ENCODE data around the gene FLNB.

The FLNB gene

DNA sequence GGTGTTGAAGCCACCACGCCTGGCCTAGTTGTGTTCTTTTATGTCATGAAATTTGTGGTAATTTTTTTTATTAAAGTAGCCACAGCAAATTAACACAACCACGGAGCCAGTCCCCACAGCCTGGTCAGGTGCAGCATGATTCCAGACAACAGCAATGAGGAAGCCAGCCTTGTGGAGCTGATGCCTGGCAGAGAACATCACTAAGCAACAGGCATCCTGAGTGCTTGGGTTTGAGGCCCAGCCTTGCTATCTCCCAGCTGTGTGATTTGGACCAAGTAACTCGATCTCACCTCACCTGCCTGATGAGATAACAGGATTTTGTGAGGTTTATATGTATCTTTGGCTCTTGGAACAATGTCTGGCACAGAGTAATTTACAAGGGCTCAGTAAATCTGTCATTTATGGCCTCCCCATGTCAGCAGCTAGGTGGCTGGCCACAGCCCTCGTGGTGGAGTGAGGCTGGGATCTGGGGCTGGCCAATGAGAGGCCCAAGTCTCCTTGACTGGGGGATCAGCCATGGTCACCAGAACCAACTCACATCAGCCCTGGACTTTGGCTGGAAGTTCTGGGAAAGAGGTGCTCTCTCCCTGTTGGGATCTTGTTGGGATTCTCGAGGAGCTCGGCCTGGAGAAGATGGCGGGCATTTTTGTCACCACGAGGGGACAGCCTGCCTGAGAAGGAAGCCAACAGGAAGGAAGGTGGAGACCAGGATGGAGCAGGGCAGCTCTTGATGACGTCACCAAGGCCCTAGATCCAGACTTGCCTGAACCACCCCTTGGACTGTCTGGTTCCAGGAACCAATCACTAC is 22.8 kb upstream of the FLNB start:
- no peak for TF ChIP-seq CEBPB (IDR thresholded peaks at IDR 0.05)
- no peak for TF ChIP-seq CREB1 (IDR thresholded peaks at IDR 0.05; ENCODE audit: low read depth)
- TF ChIP-seq FOXM1 (IDR thresholded peaks at IDR 0.05; ENCODE audit: borderline replicate concordance, low read depth) = no peak

DNA sequence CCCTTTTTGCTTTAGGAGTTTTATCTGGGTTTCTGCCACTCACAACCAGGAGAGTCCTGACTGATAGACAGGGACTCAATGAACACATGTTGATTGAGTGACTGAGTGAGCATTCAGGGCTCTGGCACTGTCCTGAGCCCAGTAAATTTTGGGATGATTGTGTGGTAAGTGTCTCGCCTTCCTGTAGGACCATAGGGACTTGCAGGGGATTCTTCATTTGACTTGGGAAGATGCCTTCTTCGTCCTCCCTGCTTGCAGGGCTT is 22.3 kb upstream of the FLNB start:
- TF ChIP-seq TCF12 (IDR thresholded peaks at IDR 0.05; ENCODE audit: low read depth) (no peak), YY1 (IDR thresholded peaks at IDR 0.05; ENCODE audit: low read depth) (no peak), TEAD4 (IDR thresholded peaks at IDR 0.05) (no peak), ZBTB7A (IDR thresholded peaks at IDR 0.05; ENCODE audit: low read depth) (no peak), EGR1 (IDR thresholded peaks at IDR 0.05) (no peak), RAD21 (IDR thresholded peaks at IDR 0.05; ENCODE audit: low read depth) (no peak)
- TF ChIP-seq, protein P1, sequence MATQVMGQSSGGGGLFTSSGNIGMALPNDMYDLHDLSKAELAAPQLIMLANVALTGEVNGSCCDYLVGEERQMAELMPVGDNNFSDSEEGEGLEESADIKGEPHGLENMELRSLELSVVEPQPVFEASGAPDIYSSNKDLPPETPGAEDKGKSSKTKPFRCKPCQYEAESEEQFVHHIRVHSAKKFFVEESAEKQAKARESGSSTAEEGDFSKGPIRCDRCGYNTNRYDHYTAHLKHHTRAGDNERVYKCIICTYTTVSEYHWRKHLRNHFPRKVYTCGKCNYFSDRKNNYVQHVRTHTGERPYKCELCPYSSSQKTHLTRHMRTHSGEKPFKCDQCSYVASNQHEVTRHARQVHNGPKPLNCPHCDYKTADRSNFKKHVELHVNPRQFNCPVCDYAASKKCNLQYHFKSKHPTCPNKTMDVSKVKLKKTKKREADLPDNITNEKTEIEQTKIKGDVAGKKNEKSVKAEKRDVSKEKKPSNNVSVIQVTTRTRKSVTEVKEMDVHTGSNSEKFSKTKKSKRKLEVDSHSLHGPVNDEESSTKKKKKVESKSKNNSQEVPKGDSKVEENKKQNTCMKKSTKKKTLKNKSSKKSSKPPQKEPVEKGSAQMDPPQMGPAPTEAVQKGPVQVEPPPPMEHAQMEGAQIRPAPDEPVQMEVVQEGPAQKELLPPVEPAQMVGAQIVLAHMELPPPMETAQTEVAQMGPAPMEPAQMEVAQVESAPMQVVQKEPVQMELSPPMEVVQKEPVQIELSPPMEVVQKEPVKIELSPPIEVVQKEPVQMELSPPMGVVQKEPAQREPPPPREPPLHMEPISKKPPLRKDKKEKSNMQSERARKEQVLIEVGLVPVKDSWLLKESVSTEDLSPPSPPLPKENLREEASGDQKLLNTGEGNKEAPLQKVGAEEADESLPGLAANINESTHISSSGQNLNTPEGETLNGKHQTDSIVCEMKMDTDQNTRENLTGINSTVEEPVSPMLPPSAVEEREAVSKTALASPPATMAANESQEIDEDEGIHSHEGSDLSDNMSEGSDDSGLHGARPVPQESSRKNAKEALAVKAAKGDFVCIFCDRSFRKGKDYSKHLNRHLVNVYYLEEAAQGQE (IDR thresholded peaks at IDR 0.05; ENCODE audit: low read depth) = no peak

DNA sequence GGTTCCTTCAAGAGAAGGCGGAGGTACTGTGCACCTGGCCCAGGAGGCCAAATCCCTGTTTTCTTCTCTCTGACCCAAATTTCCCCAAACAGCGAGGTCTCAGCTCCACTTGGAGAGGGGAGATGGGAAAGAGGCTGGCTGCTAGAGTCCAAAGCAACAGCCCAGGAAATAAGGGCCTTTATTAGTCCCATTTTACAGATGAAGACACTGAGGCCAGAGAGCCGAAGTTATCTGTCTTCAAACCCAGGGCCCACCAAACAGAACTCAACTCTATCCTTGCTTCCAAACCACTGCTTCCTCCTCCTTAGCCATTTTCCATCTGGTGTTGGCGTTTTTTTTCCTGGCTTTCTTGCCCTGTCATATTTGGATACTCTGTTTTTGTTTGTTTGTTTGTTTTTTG is 22.0 kb upstream of the FLNB start:
- TF ChIP-seq NFIC (IDR thresholded peaks at IDR 0.05) (no peak), YY1 (IDR thresholded peaks at IDR 0.05; ENCODE audit: low read depth) (no peak), RAD21 (IDR thresholded peaks at IDR 0.05; ENCODE audit: low read depth) (no peak), CEBPB (IDR thresholded peaks at IDR 0.05) (no peak), CREB1 (IDR thresholded peaks at IDR 0.05; ENCODE audit: low read depth) (no peak), TCF12 (IDR thresholded peaks at IDR 0.05; ENCODE audit: low read depth) (no peak), EP300 (IDR thresholded peaks at IDR 0.05; ENCODE audit: borderline replicate concordance) (no peak), TAF1 (IDR thresholded peaks at IDR 0.05; ENCODE audit: low read depth) (no peak), TEAD4 (IDR thresholded peaks at IDR 0.05) (no peak), FOXM1 (IDR thresholded peaks at IDR 0.05; ENCODE audit: borderline replicate concordance, low read depth) (no peak), ZBTB7A (IDR thresholded peaks at IDR 0.05; ENCODE audit: low read depth) (no peak)
- TF ChIP-seq, protein P2, sequence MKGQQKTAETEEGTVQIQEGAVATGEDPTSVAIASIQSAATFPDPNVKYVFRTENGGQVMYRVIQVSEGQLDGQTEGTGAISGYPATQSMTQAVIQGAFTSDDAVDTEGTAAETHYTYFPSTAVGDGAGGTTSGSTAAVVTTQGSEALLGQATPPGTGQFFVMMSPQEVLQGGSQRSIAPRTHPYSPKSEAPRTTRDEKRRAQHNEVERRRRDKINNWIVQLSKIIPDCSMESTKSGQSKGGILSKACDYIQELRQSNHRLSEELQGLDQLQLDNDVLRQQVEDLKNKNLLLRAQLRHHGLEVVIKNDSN (IDR thresholded peaks at IDR 0.05) = no peak
- TF ChIP-seq, protein P3, sequence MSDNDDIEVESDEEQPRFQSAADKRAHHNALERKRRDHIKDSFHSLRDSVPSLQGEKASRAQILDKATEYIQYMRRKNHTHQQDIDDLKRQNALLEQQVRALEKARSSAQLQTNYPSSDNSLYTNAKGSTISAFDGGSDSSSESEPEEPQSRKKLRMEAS (IDR thresholded peaks at IDR 0.05) = no peak

DNA sequence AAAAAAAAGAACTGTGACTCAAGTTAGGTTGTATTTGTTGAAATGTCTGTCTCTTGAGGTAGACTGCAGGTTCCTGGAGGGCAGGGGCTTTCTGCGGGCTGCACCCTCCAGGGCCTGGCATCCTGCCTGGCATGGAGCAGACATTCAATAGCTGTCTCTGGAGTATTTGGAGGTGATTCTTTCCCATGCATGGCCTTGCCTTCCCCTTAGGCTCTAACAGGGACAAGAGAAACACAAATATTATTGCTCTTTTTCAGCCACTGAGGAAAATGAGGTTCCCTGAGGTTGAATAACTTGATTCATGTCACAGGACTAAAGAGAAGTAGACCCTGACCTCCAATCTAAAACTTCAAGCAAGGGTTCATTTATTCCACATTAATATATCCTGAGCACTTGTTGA is 18.6 kb upstream of the FLNB start:
- TF ChIP-seq CEBPB (IDR thresholded peaks at IDR 0.05) = no peak
- TF ChIP-seq CREB1 (IDR thresholded peaks at IDR 0.05; ENCODE audit: low read depth) = no peak
- TF ChIP-seq EGR1 (IDR thresholded peaks at IDR 0.05) = no peak
- TF ChIP-seq YY1 (IDR thresholded peaks at IDR 0.05; ENCODE audit: low read depth) = no peak
- TF ChIP-seq, protein P1 (IDR thresholded peaks at IDR 0.05; ENCODE audit: low read depth) = no peak

DNA sequence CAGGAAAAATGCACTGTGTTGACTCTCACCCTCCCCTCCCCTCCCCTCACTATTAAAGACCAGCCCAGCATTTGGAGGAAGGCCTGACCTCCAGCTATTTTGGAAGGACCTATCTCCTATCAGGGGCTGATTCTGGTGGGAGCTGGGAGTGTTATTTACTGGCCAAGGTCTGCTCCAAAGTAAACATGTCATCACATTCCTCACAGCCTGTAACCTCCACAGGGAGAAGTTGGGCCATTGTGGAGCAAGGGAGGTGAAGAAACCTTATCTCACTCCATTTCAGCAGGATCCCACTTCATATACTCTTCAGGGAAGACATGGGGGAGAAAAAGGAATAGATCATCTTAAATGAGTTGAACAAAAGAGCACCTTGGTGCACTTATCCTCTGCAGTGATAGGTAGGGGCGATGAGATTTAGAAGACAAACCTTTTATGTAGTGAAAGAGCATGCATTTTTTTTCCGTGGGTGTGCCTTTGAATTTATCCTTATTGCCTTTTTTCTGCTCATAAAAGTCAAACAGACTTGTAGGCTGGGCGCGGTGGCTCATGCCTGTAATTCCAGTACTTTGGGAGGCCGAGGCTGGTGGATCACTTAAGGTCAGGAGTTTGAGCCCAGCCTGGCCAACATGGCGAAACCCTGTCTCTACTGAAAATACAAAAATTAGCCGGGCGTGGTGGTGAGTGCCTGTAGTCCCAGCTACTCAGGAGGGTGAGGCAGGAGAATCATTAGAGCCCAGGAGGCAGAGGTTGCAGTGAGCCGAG is 15.6 kb upstream of the FLNB start:
- TF ChIP-seq TAF1 (IDR thresholded peaks at IDR 0.05; ENCODE audit: low read depth) = no peak
- TF ChIP-seq EGR1 (IDR thresholded peaks at IDR 0.05) = no peak
- no peak for TF ChIP-seq ZBTB7A (IDR thresholded peaks at IDR 0.05; ENCODE audit: low read depth)
- TF ChIP-seq YY1 (IDR thresholded peaks at IDR 0.05; ENCODE audit: low read depth) = no peak
- TF ChIP-seq TEAD4 (IDR thresholded peaks at IDR 0.05) = no peak
- TF ChIP-seq EP300 (IDR thresholded peaks at IDR 0.05; ENCODE audit: borderline replicate concordance) = no peak

DNA sequence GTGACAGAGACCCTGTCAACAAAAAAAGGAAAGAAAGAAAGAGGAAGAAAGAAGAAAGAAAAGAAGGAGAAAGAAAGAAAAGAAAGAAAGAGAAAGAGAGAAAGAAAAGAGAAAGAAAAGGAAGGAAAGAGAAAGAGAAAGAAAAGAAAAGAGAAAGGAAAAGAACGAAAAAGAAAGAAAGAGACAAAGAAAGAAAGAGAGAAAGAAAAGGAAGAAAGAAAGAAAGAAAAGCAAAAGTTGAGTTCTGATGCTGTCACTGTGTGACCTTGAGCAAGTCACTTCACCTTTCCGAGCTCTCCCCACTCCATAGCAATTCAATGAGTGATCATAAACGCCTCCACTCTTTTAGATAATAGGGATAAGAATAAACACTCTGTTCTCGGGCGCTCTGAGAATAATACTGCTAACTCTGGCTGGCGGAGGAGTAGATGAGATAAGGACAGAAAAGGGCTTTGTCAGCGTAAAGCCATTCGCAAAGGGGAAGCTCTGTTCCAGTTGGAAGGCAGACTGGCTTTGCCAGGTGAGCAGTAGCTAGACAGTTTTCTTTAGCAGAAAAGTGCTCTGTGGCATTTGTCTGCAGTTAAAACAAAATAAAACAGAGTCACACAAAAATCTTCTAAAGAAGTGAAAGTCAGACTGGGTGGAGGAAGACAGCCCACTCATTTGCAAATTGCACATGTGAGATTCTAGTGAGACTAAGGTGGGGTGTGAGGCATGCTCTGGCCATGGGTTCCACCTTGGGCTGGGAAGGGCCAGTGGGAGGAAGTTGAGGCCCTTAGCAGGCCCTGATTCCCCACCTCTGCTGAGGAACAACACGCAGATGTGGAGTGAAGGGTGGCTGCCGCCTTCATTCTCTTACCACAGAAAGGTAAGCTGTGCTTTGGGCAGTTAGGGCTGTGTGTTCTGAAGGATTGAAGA is 9.6 kb upstream of the FLNB start:
- no peak for TF ChIP-seq CEBPB (IDR thresholded peaks at IDR 0.05)
- TF ChIP-seq TAF1 (IDR thresholded peaks at IDR 0.05; ENCODE audit: low read depth) = no peak
- no peak for TF ChIP-seq ZBTB7A (IDR thresholded peaks at IDR 0.05; ENCODE audit: low read depth)
- TF ChIP-seq, protein P2 (IDR thresholded peaks at IDR 0.05) = no peak
- no peak for TF ChIP-seq RAD21 (IDR thresholded peaks at IDR 0.05; ENCODE audit: low read depth)
- TF ChIP-seq EGR1 (IDR thresholded peaks at IDR 0.05) = no peak
- no peak for TF ChIP-seq TEAD4 (IDR thresholded peaks at IDR 0.05)
- TF ChIP-seq, protein P3 (IDR thresholded peaks at IDR 0.05) = no peak
- TF ChIP-seq FOXM1 (IDR thresholded peaks at IDR 0.05; ENCODE audit: borderline replicate concordance, low read depth) = no peak
- TF ChIP-seq NFIC (IDR thresholded peaks at IDR 0.05) = no peak
- TF ChIP-seq, protein P1 (IDR thresholded peaks at IDR 0.05; ENCODE audit: low read depth) = no peak
- no peak for TF ChIP-seq YY1 (IDR thresholded peaks at IDR 0.05; ENCODE audit: low read depth)
- TF ChIP-seq CREB1 (IDR thresholded peaks at IDR 0.05; ENCODE audit: low read depth) = no peak
- no peak for TF ChIP-seq EP300 (IDR thresholded peaks at IDR 0.05; ENCODE audit: borderline replicate concordance)
- TF ChIP-seq TCF12 (IDR thresholded peaks at IDR 0.05; ENCODE audit: low read depth) = no peak

Data from Ishikawa (cell line).